SK-N-SH treated with all-trans-retinoic acid at 6 μM for 48 hours (cell line): ENCODE results near the gene RALGAPA1.

Source experiments
- ARNTL ChIP-seq: fragments of 450-650 bp; formaldehyde crosslinking; IDR thresholded peaks from 2 replicates; pipeline ENCODE4 v1.5.0; 2020; ENCODE audit warnings: low read depth, mild to moderate bottlenecking, moderate library complexity, borderline replicate concordance
- ESRRG ChIP-seq: fragments of 250-450 bp; sonication (Bioruptor Pico); IDR thresholded peaks from 2 replicates; pipeline ENCODE4 v1.6.1; 2021; ENCODE audit warnings: mild to moderate bottlenecking
- GLIS3 ChIP-seq: fragments of 250-450 bp; sonication (Bioruptor Pico); IDR thresholded peaks from 2 replicates; pipeline ENCODE4 v1.5.0; 2020; ENCODE audit warnings: mild to moderate bottlenecking, moderate library complexity
- ZFP3 ChIP-seq: fragments of 250-450 bp; sonication (Bioruptor Pico); IDR thresholded peaks from 2 replicates; pipeline ENCODE4 v1.5.0; 2020; ENCODE audit warnings: mild to moderate bottlenecking, moderate library complexity
- TF ChIP-seq, protein P1 (sequence below): fragments of 250-450 bp; sonication (Bioruptor Pico); IDR thresholded peaks from 2 replicates; pipeline ENCODE4 v1.5.0; 2020; ENCODE audit warnings: mild to moderate bottlenecking, moderate library complexity

DNA sequence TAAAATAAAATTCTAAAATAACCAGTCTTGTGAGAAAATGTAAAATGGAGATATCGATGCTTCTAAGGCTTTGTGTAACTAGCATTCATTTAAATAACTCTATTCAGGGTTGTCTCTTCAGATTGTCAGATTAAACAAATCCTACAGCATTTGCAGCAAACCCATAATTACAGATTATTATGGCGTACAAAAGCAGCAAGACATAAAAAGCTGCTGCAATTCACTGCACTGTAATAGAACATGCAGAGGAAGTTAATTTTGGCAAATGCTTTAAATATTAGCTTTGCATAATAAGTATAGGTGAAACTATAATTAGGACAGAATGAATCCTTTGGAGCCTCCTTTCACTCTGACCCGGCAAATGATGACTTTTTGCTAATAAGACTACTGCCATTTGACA lies 176.8 kb downstream of the RALGAPA1 start:
- TF ChIP-seq ZFP3 (CRISPR knock-in tag) (no peak), GLIS3 (CRISPR knock-in tag) (no peak), ARNTL (CRISPR knock-in tag) (no peak), ESRRG (CRISPR knock-in tag) (no peak)
- TF ChIP-seq, protein P1, sequence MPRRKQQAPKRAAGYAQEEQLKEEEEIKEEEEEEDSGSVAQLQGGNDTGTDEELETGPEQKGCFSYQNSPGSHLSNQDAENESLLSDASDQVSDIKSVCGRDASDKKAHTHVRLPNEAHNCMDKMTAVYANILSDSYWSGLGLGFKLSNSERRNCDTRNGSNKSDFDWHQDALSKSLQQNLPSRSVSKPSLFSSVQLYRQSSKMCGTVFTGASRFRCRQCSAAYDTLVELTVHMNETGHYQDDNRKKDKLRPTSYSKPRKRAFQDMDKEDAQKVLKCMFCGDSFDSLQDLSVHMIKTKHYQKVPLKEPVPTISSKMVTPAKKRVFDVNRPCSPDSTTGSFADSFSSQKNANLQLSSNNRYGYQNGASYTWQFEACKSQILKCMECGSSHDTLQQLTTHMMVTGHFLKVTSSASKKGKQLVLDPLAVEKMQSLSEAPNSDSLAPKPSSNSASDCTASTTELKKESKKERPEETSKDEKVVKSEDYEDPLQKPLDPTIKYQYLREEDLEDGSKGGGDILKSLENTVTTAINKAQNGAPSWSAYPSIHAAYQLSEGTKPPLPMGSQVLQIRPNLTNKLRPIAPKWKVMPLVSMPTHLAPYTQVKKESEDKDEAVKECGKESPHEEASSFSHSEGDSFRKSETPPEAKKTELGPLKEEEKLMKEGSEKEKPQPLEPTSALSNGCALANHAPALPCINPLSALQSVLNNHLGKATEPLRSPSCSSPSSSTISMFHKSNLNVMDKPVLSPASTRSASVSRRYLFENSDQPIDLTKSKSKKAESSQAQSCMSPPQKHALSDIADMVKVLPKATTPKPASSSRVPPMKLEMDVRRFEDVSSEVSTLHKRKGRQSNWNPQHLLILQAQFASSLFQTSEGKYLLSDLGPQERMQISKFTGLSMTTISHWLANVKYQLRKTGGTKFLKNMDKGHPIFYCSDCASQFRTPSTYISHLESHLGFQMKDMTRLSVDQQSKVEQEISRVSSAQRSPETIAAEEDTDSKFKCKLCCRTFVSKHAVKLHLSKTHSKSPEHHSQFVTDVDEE, result no peak
